ENCODE data around the gene PCDH9.

The PCDH9 gene

DNA sequence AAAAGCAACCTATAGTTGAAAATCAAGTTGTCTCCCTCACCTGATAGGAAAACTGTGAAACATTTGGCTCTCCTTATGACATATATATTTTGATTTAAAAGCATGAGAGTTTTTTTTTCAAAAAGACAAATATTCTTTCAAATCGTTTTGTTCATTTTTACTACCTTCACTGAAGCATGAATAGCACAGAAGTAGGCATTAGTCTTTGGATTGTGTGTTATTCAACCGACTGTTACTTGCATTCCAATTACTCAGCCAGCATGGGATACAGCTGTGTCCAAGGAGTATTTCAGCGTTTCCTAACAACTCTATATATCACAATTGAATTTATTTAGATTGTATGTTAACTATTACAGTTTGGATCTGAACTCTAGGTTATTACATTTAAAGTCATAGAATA lies 135.2 kb downstream of the PCDH9 start:
- no peak overlapping the region for H3K9ac ChIP-seq (ENCODE audit: low read depth in 1 of 2, low read length in 2 of 2)

GRCh38 chr13:67094078-67094477 lies 136.1 kb downstream of the PCDH9 start:
- Histone ChIP-seq H3K27me3 (ENCODE audit: control insufficient read depth in 1 of 2, insufficient read depth in 2 of 2, low read length in 2 of 2) (no peaks in the 10 kb centered on the region), H3K36me3 (ENCODE audit: control insufficient read depth in 1 of 2, insufficient read depth in 2 of 2, low read length in 2 of 2) (no peaks in the 10 kb centered on the region), H3K4me3 (ENCODE audit: low read depth in 1 of 2, low read length in 2 of 2) (no peak overlapping the region), H3K4me1 (ENCODE audit: control insufficient read depth in 1 of 2, insufficient read depth in 2 of 2, low read length in 2 of 2) (no peaks in the 10 kb centered on the region), H3K9ac (ENCODE audit: low read depth in 1 of 2, low read length in 2 of 2) (no peak overlapping the region), H3K27ac (ENCODE audit: low read depth, low read length) (no peak overlapping the region), H3K9me3 (ENCODE audit: control insufficient read depth in 1 of 2, low read length in 2 of 2) (no peaks in the 10 kb centered on the region)

More for the DNA sequence above, 135.2 kb downstream of the PCDH9 start:
- H3K9me3 ChIP-seq (ENCODE audit: control insufficient read depth in 1 of 2, low read length in 2 of 2) = no peaks in the 10 kb centered on the region
- no peaks in the 10 kb centered on the region for H3K4me1 ChIP-seq (ENCODE audit: control insufficient read depth in 1 of 2, insufficient read depth in 2 of 2, low read length in 2 of 2)
- H3K36me3 ChIP-seq (ENCODE audit: control insufficient read depth in 1 of 2, insufficient read depth in 2 of 2, low read length in 2 of 2) = no peaks in the 10 kb centered on the region
- no peak overlapping the region for H3K4me3 ChIP-seq (ENCODE audit: low read depth in 1 of 2, low read length in 2 of 2)
- H3K27ac ChIP-seq (ENCODE audit: low read depth, low read length) = no peak overlapping the region
- no peaks in the 10 kb centered on the region for H3K27me3 ChIP-seq (ENCODE audit: control insufficient read depth in 1 of 2, insufficient read depth in 2 of 2, low read length in 2 of 2)

DNA sequence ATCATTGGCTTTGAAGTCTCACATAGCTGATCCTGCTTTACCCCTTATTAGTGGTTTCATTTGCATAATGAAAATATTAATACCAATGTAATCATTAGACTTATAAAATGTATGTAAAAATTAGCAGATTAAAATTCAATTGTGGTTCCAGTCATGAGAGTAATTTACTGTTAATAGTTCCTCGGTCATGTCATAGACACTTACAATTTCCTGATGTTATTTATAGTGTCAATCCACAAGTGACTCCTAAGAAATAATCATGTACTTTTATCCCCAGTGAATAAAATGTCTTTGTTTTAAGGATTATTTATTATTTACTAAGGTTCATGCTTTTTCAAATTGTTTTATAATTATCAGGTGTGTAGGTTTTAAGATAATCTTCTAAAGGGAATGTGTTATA lies 138.5 kb downstream of the PCDH9 start:
- Histone ChIP-seq H3K4me1 (ENCODE audit: control insufficient read depth in 1 of 2, insufficient read depth in 2 of 2, low read length in 2 of 2) (no peaks in the 10 kb centered on the region), H3K27ac (ENCODE audit: low read depth, low read length) (no peak overlapping the region), H3K9me3 (ENCODE audit: control insufficient read depth in 1 of 2, low read length in 2 of 2) (no peaks in the 10 kb centered on the region), H3K36me3 (ENCODE audit: control insufficient read depth in 1 of 2, insufficient read depth in 2 of 2, low read length in 2 of 2) (no peaks in the 10 kb centered on the region), H3K27me3 (ENCODE audit: control insufficient read depth in 1 of 2, insufficient read depth in 2 of 2, low read length in 2 of 2) (no peaks in the 10 kb centered on the region), H3K4me3 (ENCODE audit: low read depth in 1 of 2, low read length in 2 of 2) (no peak overlapping the region), H3K9ac (ENCODE audit: low read depth in 1 of 2, low read length in 2 of 2) (no peak overlapping the region)

GRCh38 chr13:67090856-67091255 lies 139.3 kb downstream of the PCDH9 start:
- Histone ChIP-seq H3K9me3 (ENCODE audit: control insufficient read depth in 1 of 2, low read length in 2 of 2) (no peaks in the 10 kb centered on the region), H3K27ac (ENCODE audit: low read depth, low read length) (no peak overlapping the region), H3K9ac (ENCODE audit: low read depth in 1 of 2, low read length in 2 of 2) (no peak overlapping the region), H3K27me3 (ENCODE audit: control insufficient read depth in 1 of 2, insufficient read depth in 2 of 2, low read length in 2 of 2) (no peaks in the 10 kb centered on the region), H3K36me3 (ENCODE audit: control insufficient read depth in 1 of 2, insufficient read depth in 2 of 2, low read length in 2 of 2) (no peaks in the 10 kb centered on the region), H3K4me3 (ENCODE audit: low read depth in 1 of 2, low read length in 2 of 2) (no peak overlapping the region), H3K4me1 (ENCODE audit: control insufficient read depth in 1 of 2, insufficient read depth in 2 of 2, low read length in 2 of 2) (no peaks in the 10 kb centered on the region)

DNA sequence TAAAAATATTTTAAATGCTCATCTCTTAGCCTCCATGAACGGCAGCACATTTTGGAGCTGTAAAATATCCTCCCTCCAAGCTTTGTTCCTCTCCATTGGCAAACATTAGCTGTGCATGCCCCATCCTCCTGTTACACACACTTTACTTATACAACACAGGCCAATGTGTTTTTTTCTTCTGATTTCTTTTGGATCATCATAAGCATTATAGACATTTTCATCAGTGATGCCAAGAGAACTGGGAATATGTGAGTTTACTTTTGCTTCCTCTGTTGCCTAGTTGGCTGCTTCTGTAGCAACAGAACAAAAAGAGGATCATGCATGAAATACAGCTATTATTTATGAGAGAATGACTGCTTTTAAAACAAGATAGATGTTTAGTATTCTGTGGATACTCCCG lies 142.6 kb downstream of the PCDH9 start:
- Histone ChIP-seq H3K9me3 (ENCODE audit: control insufficient read depth in 1 of 2, low read length in 2 of 2) (no peaks in the 10 kb centered on the region), H3K4me3 (ENCODE audit: low read depth in 1 of 2, low read length in 2 of 2) (no peak overlapping the region), H3K27me3 (ENCODE audit: control insufficient read depth in 1 of 2, insufficient read depth in 2 of 2, low read length in 2 of 2) (no peaks in the 10 kb centered on the region), H3K4me1 (ENCODE audit: control insufficient read depth in 1 of 2, insufficient read depth in 2 of 2, low read length in 2 of 2) (no peaks in the 10 kb centered on the region), H3K9ac (ENCODE audit: low read depth in 1 of 2, low read length in 2 of 2) (no peak overlapping the region), H3K36me3 (ENCODE audit: control insufficient read depth in 1 of 2, insufficient read depth in 2 of 2, low read length in 2 of 2) (no peaks in the 10 kb centered on the region), H3K27ac (ENCODE audit: low read depth, low read length) (no peak overlapping the region)

GRCh38 chr13:67086260-67086659 lies 143.9 kb downstream of the PCDH9 start:
- no peak overlapping the region for H3K4me3 ChIP-seq (ENCODE audit: low read depth in 1 of 2, low read length in 2 of 2)
- H3K4me1 ChIP-seq (ENCODE audit: control insufficient read depth in 1 of 2, insufficient read depth in 2 of 2, low read length in 2 of 2) = no peaks in the 10 kb centered on the region
- no peaks in the 10 kb centered on the region for H3K9me3 ChIP-seq (ENCODE audit: control insufficient read depth in 1 of 2, low read length in 2 of 2)
- H3K27me3 ChIP-seq (ENCODE audit: control insufficient read depth in 1 of 2, insufficient read depth in 2 of 2, low read length in 2 of 2) = no peaks in the 10 kb centered on the region
- H3K27ac ChIP-seq (ENCODE audit: low read depth, low read length) = no peak overlapping the region
- no peak overlapping the region for H3K9ac ChIP-seq (ENCODE audit: low read depth in 1 of 2, low read length in 2 of 2)
- H3K36me3 ChIP-seq (ENCODE audit: control insufficient read depth in 1 of 2, insufficient read depth in 2 of 2, low read length in 2 of 2) = no peaks in the 10 kb centered on the region

DNA sequence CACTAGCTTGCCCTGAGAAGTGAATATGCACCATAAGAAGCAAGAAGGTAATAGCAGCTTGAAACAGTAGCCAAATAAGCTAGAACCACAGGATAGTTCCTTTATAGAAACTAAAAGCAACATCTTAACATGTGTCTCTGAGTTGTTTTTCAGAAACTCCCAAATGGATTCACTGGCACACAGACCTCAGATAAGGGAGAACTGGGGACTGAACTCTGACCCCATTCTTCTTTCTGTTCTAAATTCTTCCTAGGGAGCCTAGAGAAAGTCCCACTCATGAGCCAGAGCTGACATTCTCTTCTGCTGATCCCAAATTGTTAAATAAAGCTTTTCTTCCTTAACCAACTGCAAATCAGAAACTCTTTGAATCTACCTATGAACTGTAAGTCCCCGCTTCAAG lies 146.1 kb downstream of the PCDH9 start:
- no peak overlapping the region for H3K4me3 ChIP-seq (ENCODE audit: low read depth in 1 of 2, low read length in 2 of 2)
- H3K9me3 ChIP-seq (ENCODE audit: control insufficient read depth in 1 of 2, low read length in 2 of 2) = no peaks in the 10 kb centered on the region
- H3K36me3 ChIP-seq (ENCODE audit: control insufficient read depth in 1 of 2, insufficient read depth in 2 of 2, low read length in 2 of 2) = no peaks in the 10 kb centered on the region
- H3K27me3 ChIP-seq (ENCODE audit: control insufficient read depth in 1 of 2, insufficient read depth in 2 of 2, low read length in 2 of 2) = no peaks in the 10 kb centered on the region
- no peak overlapping the region for H3K9ac ChIP-seq (ENCODE audit: low read depth in 1 of 2, low read length in 2 of 2)
- no peak overlapping the region for H3K27ac ChIP-seq (ENCODE audit: low read depth, low read length)
- H3K4me1 ChIP-seq (ENCODE audit: control insufficient read depth in 1 of 2, insufficient read depth in 2 of 2, low read length in 2 of 2) = no peaks in the 10 kb centered on the region

DNA sequence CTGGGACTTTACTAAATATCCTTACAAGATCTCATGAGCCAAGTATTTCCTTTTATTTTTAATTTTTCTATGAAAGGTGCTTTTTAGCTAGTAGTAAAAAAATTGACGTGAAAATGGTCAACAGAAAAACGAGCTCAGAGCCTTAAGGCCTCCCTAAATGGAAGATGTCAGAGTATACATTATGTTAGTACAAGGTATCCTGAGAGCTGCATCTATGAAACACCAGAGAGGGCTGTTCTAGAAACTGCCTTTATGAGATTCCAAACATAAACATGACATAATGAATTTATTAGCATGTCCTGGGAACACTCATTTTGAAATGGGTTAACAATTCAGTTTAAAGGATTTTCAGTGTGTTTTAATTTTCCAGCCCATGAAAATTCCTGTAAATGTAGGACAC lies 146.6 kb downstream of the PCDH9 start:
- Histone ChIP-seq H3K4me1 (ENCODE audit: control insufficient read depth in 1 of 2, insufficient read depth in 2 of 2, low read length in 2 of 2) (no peaks in the 10 kb centered on the region), H3K9me3 (ENCODE audit: control insufficient read depth in 1 of 2, low read length in 2 of 2) (no peaks in the 10 kb centered on the region), H3K9ac (ENCODE audit: low read depth in 1 of 2, low read length in 2 of 2) (no peak overlapping the region), H3K4me3 (ENCODE audit: low read depth in 1 of 2, low read length in 2 of 2) (no peak overlapping the region), H3K27me3 (ENCODE audit: control insufficient read depth in 1 of 2, insufficient read depth in 2 of 2, low read length in 2 of 2) (no peaks in the 10 kb centered on the region), H3K36me3 (ENCODE audit: control insufficient read depth in 1 of 2, insufficient read depth in 2 of 2, low read length in 2 of 2) (no peaks in the 10 kb centered on the region), H3K27ac (ENCODE audit: low read depth, low read length) (no peak overlapping the region)

DNA sequence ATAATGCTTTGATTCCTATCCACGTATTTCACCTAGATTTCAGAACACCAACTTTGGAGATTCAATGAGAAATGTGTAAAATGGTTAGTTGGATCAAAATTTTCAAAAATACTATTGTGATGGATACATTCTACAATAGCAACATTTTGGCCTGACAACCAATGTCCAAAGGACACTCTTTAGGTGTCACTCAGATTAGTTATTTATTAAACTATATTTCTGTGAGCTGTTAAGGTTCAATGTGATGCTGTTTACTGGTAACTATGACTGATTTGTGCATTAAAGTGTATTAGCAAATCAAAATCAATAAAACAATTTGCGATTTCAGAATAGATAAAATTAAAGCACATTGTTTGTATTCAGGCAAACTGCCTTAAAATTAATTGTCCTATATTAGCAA lies 149.8 kb downstream of the PCDH9 start:
- Histone ChIP-seq H3K27me3 (ENCODE audit: control insufficient read depth in 1 of 2, insufficient read depth in 2 of 2, low read length in 2 of 2) (no peaks in the 10 kb centered on the region), H3K27ac (ENCODE audit: low read depth, low read length) (no peak overlapping the region)

GRCh38 chr13:67078062-67078461 lies 152.1 kb downstream of the PCDH9 start:
- Histone ChIP-seq H3K27ac (ENCODE audit: low read depth, low read length) (no peak overlapping the region), H3K4me1 (ENCODE audit: control insufficient read depth in 1 of 2, insufficient read depth in 2 of 2, low read length in 2 of 2) (no peaks in the 10 kb centered on the region), H3K27me3 (ENCODE audit: control insufficient read depth in 1 of 2, insufficient read depth in 2 of 2, low read length in 2 of 2) (no peaks in the 10 kb centered on the region), H3K9me3 (ENCODE audit: control insufficient read depth in 1 of 2, low read length in 2 of 2) (no peaks in the 10 kb centered on the region), H3K36me3 (ENCODE audit: control insufficient read depth in 1 of 2, insufficient read depth in 2 of 2, low read length in 2 of 2) (no peaks in the 10 kb centered on the region), H3K4me3 (ENCODE audit: low read depth in 1 of 2, low read length in 2 of 2) (no peak overlapping the region), H3K9ac (ENCODE audit: low read depth in 1 of 2, low read length in 2 of 2) (no peak overlapping the region)

More for the DNA sequence above, 149.8 kb downstream of the PCDH9 start:
- H3K4me3 ChIP-seq (ENCODE audit: low read depth in 1 of 2, low read length in 2 of 2) = no peak overlapping the region
- H3K36me3 ChIP-seq (ENCODE audit: control insufficient read depth in 1 of 2, insufficient read depth in 2 of 2, low read length in 2 of 2) = no peaks in the 10 kb centered on the region
- no peaks in the 10 kb centered on the region for H3K4me1 ChIP-seq (ENCODE audit: control insufficient read depth in 1 of 2, insufficient read depth in 2 of 2, low read length in 2 of 2)
- no peak overlapping the region for H3K9ac ChIP-seq (ENCODE audit: low read depth in 1 of 2, low read length in 2 of 2)
- no peaks in the 10 kb centered on the region for H3K9me3 ChIP-seq (ENCODE audit: control insufficient read depth in 1 of 2, low read length in 2 of 2)

GRCh38 chr13:67077132-67077531 lies 153.0 kb downstream of the PCDH9 start:
- Histone ChIP-seq H3K4me3 (ENCODE audit: low read depth in 1 of 2, low read length in 2 of 2) (no peak overlapping the region), H3K27ac (ENCODE audit: low read depth, low read length) (no peak overlapping the region), H3K27me3 (ENCODE audit: control insufficient read depth in 1 of 2, insufficient read depth in 2 of 2, low read length in 2 of 2) (no peaks in the 10 kb centered on the region), H3K4me1 (ENCODE audit: control insufficient read depth in 1 of 2, insufficient read depth in 2 of 2, low read length in 2 of 2) (no peaks in the 10 kb centered on the region), H3K36me3 (ENCODE audit: control insufficient read depth in 1 of 2, insufficient read depth in 2 of 2, low read length in 2 of 2) (no peaks in the 10 kb centered on the region), H3K9ac (ENCODE audit: low read depth in 1 of 2, low read length in 2 of 2) (no peak overlapping the region), H3K9me3 (ENCODE audit: control insufficient read depth in 1 of 2, low read length in 2 of 2) (no peaks in the 10 kb centered on the region)
